GM23338 (cell line): Measurements from ENCODE around the gene VPS26C. TPM values are rescaled to one million over a fixed set of nuclear protein-coding genes. Genes with fewer than 3 reads are reported as not detected.

ENCODE experiments used
- ATAC-seq: fragments of 200-7000 bp; cut with Tn5 transposase; 3 replicates; pipeline ENCODE4 v1.9.1; 2020
- DNase-seq: peaks from one replicate; pipeline ENCODE4 v3.0.0-alpha.2; 2015; ENCODE audit warnings: low spot score
- H2AFZ ChIP-seq: fragments of 200-600 bp; sonication (generic); 2 replicates; pipeline ENCODE4 v1.8.0; 2016; ENCODE audit warnings: antibody characterized with exemption, mild to moderate bottlenecking, moderate library complexity
- H3F3A ChIP-seq: fragments of 200-600 bp; sonication (generic); replicated peaks from 2 replicates; pipeline ENCODE4 v1.8.0; 2017; ENCODE audit warnings: antibody characterized with exemption, mixed run types, low read depth
- H3K27ac ChIP-seq: fragments of 200-600 bp; sonication (generic); 2 replicates; pipeline ENCODE4 v1.6.1; 2016; ENCODE audit warnings: low read depth
- H3K27me3 ChIP-seq: fragments of 200-600 bp; sonication (generic); 2 replicates; pipeline ENCODE4 v1.8.0; 2016; ENCODE audit warnings: mild to moderate bottlenecking, mixed run types, moderate library complexity; ENCODE audit not compliant: insufficient read depth
- H3K36me3 ChIP-seq: fragments of 200-600 bp; sonication (generic); 2 replicates; pipeline ENCODE4 v1.8.0; 2016; ENCODE audit warnings: mild to moderate bottlenecking; ENCODE audit not compliant: insufficient read depth
- H3K4me1 ChIP-seq: fragments of 200-600 bp; sonication (generic); 2 replicates; pipeline ENCODE4 v1.8.0; 2016; ENCODE audit warnings: mild to moderate bottlenecking, moderate library complexity; ENCODE audit not compliant: insufficient read depth
- H3K4me2 ChIP-seq: fragments of 200-600 bp; sonication (generic); 2 replicates; pipeline ENCODE4 v1.7.1; 2017; ENCODE audit warnings: mixed run types
- H3K4me3 ChIP-seq: fragments of 200-600 bp; sonication (generic); 2 replicates; pipeline ENCODE4 v1.6.1; 2016; ENCODE audit warnings: mixed run types
- H3K79me2 ChIP-seq: fragments of 200-600 bp; sonication (generic); replicated peaks from 2 replicates; pipeline ENCODE4 v1.8.0; 2017; ENCODE audit warnings: mild to moderate bottlenecking; ENCODE audit not compliant: insufficient read depth
- H3K9me2 ChIP-seq: fragments of 200-600 bp; sonication (generic); 2 replicates; pipeline ENCODE4 v1.8.0; 2017; ENCODE audit not compliant: insufficient read depth
- H4K20me1 ChIP-seq: fragments of 200-600 bp; sonication (generic); replicated peaks from 2 replicates; pipeline ENCODE4 v1.8.0; 2017; ENCODE audit warnings: mild to moderate bottlenecking; ENCODE audit not compliant: insufficient read depth
- H3K27ac Mint-ChIP-seq: 2 replicates; pipeline ENCODE4 v1.8.0; 2020; ENCODE audit warnings: inconsistent platforms, mild to moderate bottlenecking, moderate library complexity, mixed read lengths
- H3K27me3 Mint-ChIP-seq: 3 replicates; pipeline ENCODE4 v1.8.0; 2022; ENCODE audit warnings: low read depth, mild to moderate bottlenecking, moderate library complexity, mixed read lengths, inconsistent platforms; ENCODE audit not compliant: insufficient read depth, poor library complexity
- H3K36me3 Mint-ChIP-seq: 3 replicates; pipeline ENCODE4 v1.8.0; 2021; ENCODE audit warnings: low read depth, mild to moderate bottlenecking, inconsistent platforms, moderate library complexity, mixed read lengths
- H3K4me1 Mint-ChIP-seq: 3 replicates; pipeline ENCODE4 v1.8.0; 2020; ENCODE audit warnings: mild to moderate bottlenecking, inconsistent platforms, mixed read lengths
- H3K4me3 Mint-ChIP-seq: 3 replicates; pipeline ENCODE4 v1.8.0; 2021; ENCODE audit warnings: moderate library complexity, mild to moderate bottlenecking, inconsistent platforms, mixed read lengths
- H3K9me3 Mint-ChIP-seq: 3 replicates; pipeline ENCODE4 v1.8.0; 2020; ENCODE audit warnings: moderate library complexity, mild to moderate bottlenecking, inconsistent platforms, mixed read lengths
- CREB1 ChIP-seq: fragments of 250-450 bp; sonication (Bioruptor Pico); IDR thresholded peaks from 2 replicates; pipeline ENCODE4 v1.5.0; 2020; ENCODE audit warnings: low read depth, mild to moderate bottlenecking, moderate library complexity
- EZH2 ChIP-seq: fragments of 200-600 bp; sonication (generic); IDR thresholded peaks from one replicate; pipeline ENCODE4 v1.8.0; 2017; ENCODE audit warnings: antibody characterized with exemption, mild to moderate bottlenecking, low read depth; ENCODE audit not compliant: unreplicated experiment
- EZH2phosphoT487 ChIP-seq: fragments of 200-600 bp; sonication (generic); IDR thresholded peaks from one replicate; pipeline ENCODE4 v1.8.1; 2018; ENCODE audit warnings: antibody characterized with exemption; ENCODE audit not compliant: unreplicated experiment
- JUNB ChIP-seq: IDR thresholded peaks from one replicate; pipeline ENCODE4 v1.6.1; 2016; ENCODE audit warnings: antibody characterized with exemption; ENCODE audit not compliant: unreplicated experiment
- NANOG ChIP-seq: IDR thresholded peaks from 2 replicates; pipeline ENCODE4 v1.6.1; 2016; ENCODE audit warnings: antibody characterized with exemption, borderline replicate concordance
- POLR2AphosphoS5 ChIP-seq: IDR thresholded peaks from 2 replicates; pipeline ENCODE4 v1.6.1; 2016; ENCODE audit warnings: antibody characterized with exemption, low read depth
- REST ChIP-seq: IDR thresholded peaks from one replicate; pipeline ENCODE4 v1.6.1; 2018; ENCODE audit warnings: antibody characterized with exemption; ENCODE audit not compliant: unreplicated experiment
- STAT1 ChIP-seq: IDR thresholded peaks from one replicate; pipeline ENCODE4 v1.6.1; 2016; ENCODE audit warnings: antibody characterized with exemption; ENCODE audit not compliant: unreplicated experiment
- ZNF114 ChIP-seq: fragments of 250-450 bp; sonication (Bioruptor Pico); IDR thresholded peaks from 2 replicates; pipeline ENCODE4 v1.5.0; 2020; ENCODE audit warnings: mild to moderate bottlenecking, moderate library complexity
- ZNF331 ChIP-seq: fragments of 250-450 bp; sonication (Bioruptor Pico); IDR thresholded peaks from 2 replicates; pipeline ENCODE4 v1.5.0; 2020; ENCODE audit warnings: low read depth, mild to moderate bottlenecking, moderate library complexity
- polyA plus RNA-seq: library from polyadenylated mRNA; unstranded; fragments of >200 nt; fragmentation: Nextera tagmentation; extraction: Ambion mirVana; gene quantifications from 2 replicates; pipeline ENCODE4 v1.2.1, GENCODE V29; 2016
- total RNA-seq: library from RNA; depleted of rRNA; stranded (reverse); fragments of >200 nt; shearing (Covaris generic); gene quantifications from 2 replicates; pipeline ENCODE4 v1.2.3, GENCODE V29; 2014
- TF ChIP-seq, protein P1 (sequence below): IDR thresholded peaks from 2 replicates; pipeline ENCODE4 v1.6.1; 2016; ENCODE audit warnings: antibody characterized with exemption
- TF ChIP-seq, protein P2 (sequence below), 2 experiments: fragments of 200-600 bp in 1 of 2; sonication (generic) in 1 of 2; conservative IDR thresholded peaks; 2 replicates each; pipeline versions ENCODE4 v1.5.1 to v1.6.1; 2016 to 2017; ENCODE audit warnings: antibody characterized with exemption in 2 of 2, low read depth in 2 of 2, mild to moderate bottlenecking in 2 of 2, moderate library complexity in 1 of 2
- TF ChIP-seq, protein P3 (sequence below): fragments of 250-450 bp; sonication (Bioruptor Pico); IDR thresholded peaks from 2 replicates; pipeline ENCODE4 v1.5.0; 2020; ENCODE audit warnings: mild to moderate bottlenecking, moderate library complexity

Gene VPS26C
- total and polyA plus RNA-seq, 2 experiments from 2014 or later, result 45.1 to 91.2 TPM

GRCh38 chr21:37195610-37196009 lies 71.5 kb downstream of the VPS26C start:
- no peak for ATAC-seq

More at GRCh38 chr21:37195610-37196009, 71.5 kb downstream of the VPS26C start:
- H3K36me3 ChIP-seq, result no peaks in the 10 kb centered on the region
- no peaks in the 10 kb centered on the region for H3K27me3 ChIP-seq
- no peak overlapping the region for H3K27ac Mint-ChIP-seq
- peaks cover 12% of the 10 kb centered on the region for H3K4me1 Mint-ChIP-seq
- H3F3A ChIP-seq, result no peaks in the 10 kb centered on the region
- H3K4me3 Mint-ChIP-seq, result no peak overlapping the region
- TF ChIP-seq EZH2, result no peak
- no peak for TF ChIP-seq ZNF331 (CRISPR knock-in tag)
- TF ChIP-seq, protein P1, sequence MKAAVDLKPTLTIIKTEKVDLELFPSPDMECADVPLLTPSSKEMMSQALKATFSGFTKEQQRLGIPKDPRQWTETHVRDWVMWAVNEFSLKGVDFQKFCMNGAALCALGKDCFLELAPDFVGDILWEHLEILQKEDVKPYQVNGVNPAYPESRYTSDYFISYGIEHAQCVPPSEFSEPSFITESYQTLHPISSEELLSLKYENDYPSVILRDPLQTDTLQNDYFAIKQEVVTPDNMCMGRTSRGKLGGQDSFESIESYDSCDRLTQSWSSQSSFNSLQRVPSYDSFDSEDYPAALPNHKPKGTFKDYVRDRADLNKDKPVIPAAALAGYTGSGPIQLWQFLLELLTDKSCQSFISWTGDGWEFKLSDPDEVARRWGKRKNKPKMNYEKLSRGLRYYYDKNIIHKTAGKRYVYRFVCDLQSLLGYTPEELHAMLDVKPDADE, result no peak
- no peak for TF ChIP-seq POLR2AphosphoS5
- TF ChIP-seq, protein P2, sequence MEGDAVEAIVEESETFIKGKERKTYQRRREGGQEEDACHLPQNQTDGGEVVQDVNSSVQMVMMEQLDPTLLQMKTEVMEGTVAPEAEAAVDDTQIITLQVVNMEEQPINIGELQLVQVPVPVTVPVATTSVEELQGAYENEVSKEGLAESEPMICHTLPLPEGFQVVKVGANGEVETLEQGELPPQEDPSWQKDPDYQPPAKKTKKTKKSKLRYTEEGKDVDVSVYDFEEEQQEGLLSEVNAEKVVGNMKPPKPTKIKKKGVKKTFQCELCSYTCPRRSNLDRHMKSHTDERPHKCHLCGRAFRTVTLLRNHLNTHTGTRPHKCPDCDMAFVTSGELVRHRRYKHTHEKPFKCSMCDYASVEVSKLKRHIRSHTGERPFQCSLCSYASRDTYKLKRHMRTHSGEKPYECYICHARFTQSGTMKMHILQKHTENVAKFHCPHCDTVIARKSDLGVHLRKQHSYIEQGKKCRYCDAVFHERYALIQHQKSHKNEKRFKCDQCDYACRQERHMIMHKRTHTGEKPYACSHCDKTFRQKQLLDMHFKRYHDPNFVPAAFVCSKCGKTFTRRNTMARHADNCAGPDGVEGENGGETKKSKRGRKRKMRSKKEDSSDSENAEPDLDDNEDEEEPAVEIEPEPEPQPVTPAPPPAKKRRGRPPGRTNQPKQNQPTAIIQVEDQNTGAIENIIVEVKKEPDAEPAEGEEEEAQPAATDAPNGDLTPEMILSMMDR (conservative IDR thresholded peaks at IDR 0.05; ENCODE audit: low read depth in 2 of 2), result no peak
- TF ChIP-seq STAT1, result no peak
- no peak for TF ChIP-seq REST
- TF ChIP-seq CREB1 (CRISPR knock-in tag), result no peak
- no peak for TF ChIP-seq NANOG
- TF ChIP-seq JUNB, result no peak
- no peak for TF ChIP-seq ZNF114 (CRISPR knock-in tag)
- TF ChIP-seq EZH2phosphoT487, result no peak
- TF ChIP-seq, protein P3, sequence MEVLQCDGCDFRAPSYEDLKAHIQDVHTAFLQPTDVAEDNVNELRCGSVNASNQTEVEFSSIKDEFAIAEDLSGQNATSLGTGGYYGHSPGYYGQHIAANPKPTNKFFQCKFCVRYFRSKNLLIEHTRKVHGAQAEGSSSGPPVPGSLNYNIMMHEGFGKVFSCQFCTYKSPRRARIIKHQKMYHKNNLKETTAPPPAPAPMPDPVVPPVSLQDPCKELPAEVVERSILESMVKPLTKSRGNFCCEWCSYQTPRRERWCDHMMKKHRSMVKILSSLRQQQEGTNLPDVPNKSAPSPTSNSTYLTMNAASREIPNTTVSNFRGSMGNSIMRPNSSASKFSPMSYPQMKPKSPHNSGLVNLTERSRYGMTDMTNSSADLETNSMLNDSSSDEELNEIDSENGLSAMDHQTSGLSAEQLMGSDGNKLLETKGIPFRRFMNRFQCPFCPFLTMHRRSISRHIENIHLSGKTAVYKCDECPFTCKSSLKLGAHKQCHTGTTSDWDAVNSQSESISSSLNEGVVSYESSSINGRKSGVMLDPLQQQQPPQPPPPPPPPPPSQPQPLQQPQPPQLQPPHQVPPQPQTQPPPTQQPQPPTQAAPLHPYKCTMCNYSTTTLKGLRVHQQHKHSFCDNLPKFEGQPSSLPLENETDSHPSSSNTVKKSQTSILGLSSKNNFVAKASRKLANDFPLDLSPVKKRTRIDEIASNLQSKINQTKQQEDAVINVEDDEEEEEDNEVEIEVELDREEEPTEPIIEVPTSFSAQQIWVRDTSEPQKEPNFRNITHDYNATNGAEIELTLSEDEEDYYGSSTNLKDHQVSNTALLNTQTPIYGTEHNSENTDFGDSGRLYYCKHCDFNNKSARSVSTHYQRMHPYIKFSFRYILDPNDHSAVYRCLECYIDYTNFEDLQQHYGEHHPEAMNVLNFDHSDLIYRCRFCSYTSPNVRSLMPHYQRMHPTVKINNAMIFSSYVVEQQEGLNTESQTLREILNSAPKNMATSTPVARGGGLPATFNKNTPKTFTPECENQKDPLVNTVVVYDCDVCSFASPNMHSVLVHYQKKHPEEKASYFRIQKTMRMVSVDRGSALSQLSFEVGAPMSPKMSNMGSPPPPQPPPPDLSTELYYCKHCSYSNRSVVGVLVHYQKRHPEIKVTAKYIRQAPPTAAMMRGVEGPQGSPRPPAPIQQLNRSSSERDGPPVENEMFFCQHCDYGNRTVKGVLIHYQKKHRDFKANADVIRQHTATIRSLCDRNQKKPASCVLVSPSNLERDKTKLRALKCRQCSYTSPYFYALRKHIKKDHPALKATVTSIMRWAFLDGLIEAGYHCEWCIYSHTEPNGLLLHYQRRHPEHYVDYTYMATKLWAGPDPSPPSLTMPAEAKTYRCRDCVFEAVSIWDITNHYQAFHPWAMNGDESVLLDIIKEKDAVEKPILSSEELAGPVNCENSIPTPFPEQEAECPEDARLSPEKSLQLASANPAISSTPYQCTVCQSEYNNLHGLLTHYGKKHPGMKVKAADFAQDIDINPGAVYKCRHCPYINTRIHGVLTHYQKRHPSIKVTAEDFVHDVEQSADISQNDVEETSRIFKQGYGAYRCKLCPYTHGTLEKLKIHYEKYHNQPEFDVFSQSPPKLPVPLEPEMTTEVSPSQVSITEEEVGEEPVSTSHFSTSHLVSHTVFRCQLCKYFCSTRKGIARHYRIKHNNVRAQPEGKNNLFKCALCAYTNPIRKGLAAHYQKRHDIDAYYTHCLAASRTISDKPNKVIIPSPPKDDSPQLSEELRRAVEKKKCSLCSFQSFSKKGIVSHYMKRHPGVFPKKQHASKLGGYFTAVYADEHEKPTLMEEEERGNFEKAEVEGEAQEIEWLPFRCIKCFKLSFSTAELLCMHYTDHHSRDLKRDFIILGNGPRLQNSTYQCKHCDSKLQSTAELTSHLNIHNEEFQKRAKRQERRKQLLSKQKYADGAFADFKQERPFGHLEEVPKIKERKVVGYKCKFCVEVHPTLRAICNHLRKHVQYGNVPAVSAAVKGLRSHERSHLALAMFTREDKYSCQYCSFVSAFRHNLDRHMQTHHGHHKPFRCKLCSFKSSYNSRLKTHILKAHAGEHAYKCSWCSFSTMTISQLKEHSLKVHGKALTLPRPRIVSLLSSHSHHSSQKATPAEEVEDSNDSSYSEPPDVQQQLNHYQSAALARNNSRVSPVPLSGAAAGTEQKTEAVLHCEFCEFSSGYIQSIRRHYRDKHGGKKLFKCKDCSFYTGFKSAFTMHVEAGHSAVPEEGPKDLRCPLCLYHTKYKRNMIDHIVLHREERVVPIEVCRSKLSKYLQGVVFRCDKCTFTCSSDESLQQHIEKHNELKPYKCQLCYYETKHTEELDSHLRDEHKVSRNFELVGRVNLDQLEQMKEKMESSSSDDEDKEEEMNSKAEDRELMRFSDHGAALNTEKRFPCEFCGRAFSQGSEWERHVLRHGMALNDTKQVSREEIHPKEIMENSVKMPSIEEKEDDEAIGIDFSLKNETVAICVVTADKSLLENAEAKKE (CRISPR knock-in tag), result no peak
- H3K9me2 ChIP-seq, result no peaks in the 10 kb centered on the region
- no peaks in the 10 kb centered on the region; the same call in 1 of the 2 replicates for H3K4me1 ChIP-seq
- no peak overlapping the region for H3K27ac ChIP-seq
- no peak for DNase-seq
- no peaks in the 10 kb centered on the region for H3K79me2 ChIP-seq
- H4K20me1 ChIP-seq, result no peaks in the 10 kb centered on the region
- no peak overlapping the region for H3K4me3 ChIP-seq
- no peaks in the 10 kb centered on the region for H3K9me3 Mint-ChIP-seq
- peaks cover 5% of the 10 kb centered on the region for H3K27me3 Mint-ChIP-seq
- no peak overlapping the region for H3K4me2 ChIP-seq
- no peak overlapping the region for H2AFZ ChIP-seq
- H3K36me3 Mint-ChIP-seq, result no peaks in the 10 kb centered on the region
